GM10248 (cell line): ENCODE data around the gene KRT80.

Source experiments
- CTCF ChIA-PET: fragments of 300-600 bp; sonication (Branson Sonifier 250); formaldehyde crosslinking; extraction: SDS; loops from one replicate; lab custom pipeline; 2021; ENCODE audit warnings: antibody characterized with exemption; lab: Yijun Ruan, JAX
- POLR2A ChIA-PET: fragments of 350-650 bp; sonication (Branson Sonifier 250); formaldehyde crosslinking; extraction: SDS; loops from one replicate; lab custom pipeline; 2020; ENCODE audit warnings: antibody characterized with exemption; lab: Yijun Ruan, JAX
- DNase-seq: peaks from one replicate; pipeline ENCODE4 v3.0.0; 2012; ENCODE audit errors: extremely low spot score
- CTCF ChIP-seq: IDR thresholded peaks from 2 replicates; pipeline ENCODE4 v1.5.1; 2012; ENCODE audit warnings: mild to moderate bottlenecking, low read depth; ENCODE audit errors: extremely low read depth, missing control alignments, control extremely low read depth

KRT80 gene

GRCh38 chr12:52126050-52126604, 65.7 kb downstream of the KRT80 start:
- ChIA-PET CTCF (interaction anchor here (1.0 to 6.0 kb wide), 6 partner anchors 10 to 202 kb away, joined by 3 to 186 read pairs (median 4); no protein-coding TSS in a partner anchor), POLR2A (no interaction called here)
- peak; percentile 7 for DNase-seq
- no peak for TF ChIP-seq CTCF

DNA sequence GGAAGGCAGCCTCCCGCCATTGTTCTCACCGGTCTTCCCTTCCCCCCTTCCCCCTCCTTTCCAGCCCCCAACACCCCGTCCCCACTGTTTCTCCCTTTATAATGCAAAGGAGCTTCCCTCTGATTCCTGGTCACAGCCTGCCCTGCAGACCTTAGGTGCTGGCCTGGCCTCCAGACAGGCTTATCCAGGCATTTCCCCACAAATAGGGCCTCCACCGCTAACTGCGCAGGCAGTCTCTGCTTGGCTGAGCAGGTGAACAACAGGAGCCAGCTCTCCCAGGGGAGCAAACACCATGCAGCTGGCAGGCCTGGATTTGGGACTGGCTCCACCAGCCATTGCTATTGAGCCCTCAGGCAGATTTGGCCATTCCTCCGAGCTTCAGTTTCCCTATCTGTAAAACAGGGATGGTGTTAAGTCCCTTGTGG, 66.3 kb downstream of the KRT80 start:
- ChIA-PET CTCF (interaction anchor here (1.0 to 6.0 kb wide), 7 partner anchors 9 to 203 kb away, joined by 3 to 186 read pairs (median 5); no protein-coding TSS in a partner anchor), POLR2A (no interaction called here)
- no peak for TF ChIP-seq CTCF
- no peak for DNase-seq

DNA sequence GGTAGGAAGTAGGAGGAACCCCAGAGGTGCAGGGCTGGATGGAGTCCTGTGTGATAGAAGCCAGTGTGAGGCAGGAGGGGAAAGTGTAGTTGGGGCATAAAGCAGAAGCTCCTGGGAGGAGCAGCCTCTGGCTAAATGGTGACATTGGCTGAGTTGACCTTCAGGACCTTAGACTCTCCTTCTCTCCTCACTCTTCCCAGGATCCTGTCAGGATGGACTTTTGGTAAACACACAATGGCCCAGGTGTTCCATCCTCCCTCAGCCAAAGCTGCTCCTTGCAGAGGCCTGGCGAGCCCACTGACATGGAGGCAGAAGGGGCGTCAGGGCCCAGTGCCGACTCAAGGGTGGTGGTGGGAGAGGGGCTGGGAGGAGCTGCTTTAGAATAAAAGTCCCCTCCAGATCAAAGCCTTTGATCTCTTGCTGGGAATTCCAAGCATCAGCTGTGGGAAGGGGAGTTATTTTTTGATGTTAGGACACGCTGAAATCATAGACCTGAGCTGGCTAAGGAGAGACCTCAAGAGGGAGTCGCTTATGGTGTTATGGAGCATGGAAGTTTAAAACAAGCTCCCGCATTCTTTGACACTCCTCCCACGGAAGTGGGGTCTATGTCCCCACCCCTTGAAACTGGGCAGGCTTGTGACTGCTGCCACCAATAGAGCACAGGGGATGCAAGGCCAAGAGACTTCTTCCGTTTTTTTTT, 68.2 kb downstream of the KRT80 start:
- ChIA-PET CTCF (interaction anchor here (0.8 to 6.0 kb wide), 15 partner anchors 8 to 873 kb away, joined by 3 to 186 read pairs (median 4); partner anchors contain the start of gene NR4A1), POLR2A (no interaction called here)
- DNase-seq = peak; percentile 39
- TF ChIP-seq CTCF = no peak

DNA sequence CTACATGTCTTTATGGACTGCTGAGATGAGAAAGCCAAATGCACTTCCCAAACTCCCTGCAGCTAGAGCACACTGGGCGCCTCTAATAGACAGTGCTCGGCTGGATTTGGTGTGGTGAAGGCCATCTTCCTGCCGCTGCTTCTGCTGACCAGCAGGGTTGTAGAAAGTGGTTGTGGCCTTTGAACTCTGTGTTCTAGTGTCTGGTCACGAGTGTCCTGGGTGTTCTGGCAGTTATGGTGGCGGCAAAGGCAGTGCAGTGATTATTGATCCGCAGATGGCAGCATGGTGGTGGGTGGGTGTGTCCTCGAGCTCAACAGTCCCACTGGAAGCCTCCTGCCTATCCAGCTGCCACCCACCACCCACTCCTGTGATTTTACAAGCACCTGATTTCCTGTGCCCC, 68.9 kb downstream of the KRT80 start:
- ChIA-PET CTCF (interaction anchor here (0.8 to 6.0 kb wide), 15 partner anchors 9 to 873 kb away, joined by 3 to 186 read pairs (median 3); partner anchors contain the start of gene NR4A1), POLR2A (no interaction called here)
- DNase-seq = no peak
- TF ChIP-seq CTCF = no peak

DNA sequence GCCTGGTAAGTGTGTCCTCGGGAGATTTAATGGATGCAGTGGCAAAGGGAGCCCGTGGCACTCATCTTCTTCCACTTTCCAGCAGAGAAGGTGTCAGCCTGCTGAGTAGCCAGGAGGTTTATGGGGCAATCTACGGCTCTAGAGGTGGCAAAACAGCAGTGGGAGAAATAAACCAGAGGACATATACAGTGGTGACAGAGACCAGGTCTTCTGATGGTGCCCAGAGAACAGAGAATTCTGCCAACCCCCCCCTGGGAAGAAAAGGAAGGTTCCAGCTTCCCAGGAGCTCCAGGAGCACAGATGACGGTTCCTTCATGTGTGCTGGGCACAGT, 69.3 kb downstream of the KRT80 start:
- CTCF ChIA-PET = interaction anchor here (0.9 to 6.0 kb wide), 13 partner anchors 9 to 875 kb away, joined by 3 to 186 read pairs (median 4); no protein-coding TSS in a partner anchor
- POLR2A ChIA-PET = no interaction called here
- peak; percentile 20 for DNase-seq
- no peak for TF ChIP-seq CTCF

DNA sequence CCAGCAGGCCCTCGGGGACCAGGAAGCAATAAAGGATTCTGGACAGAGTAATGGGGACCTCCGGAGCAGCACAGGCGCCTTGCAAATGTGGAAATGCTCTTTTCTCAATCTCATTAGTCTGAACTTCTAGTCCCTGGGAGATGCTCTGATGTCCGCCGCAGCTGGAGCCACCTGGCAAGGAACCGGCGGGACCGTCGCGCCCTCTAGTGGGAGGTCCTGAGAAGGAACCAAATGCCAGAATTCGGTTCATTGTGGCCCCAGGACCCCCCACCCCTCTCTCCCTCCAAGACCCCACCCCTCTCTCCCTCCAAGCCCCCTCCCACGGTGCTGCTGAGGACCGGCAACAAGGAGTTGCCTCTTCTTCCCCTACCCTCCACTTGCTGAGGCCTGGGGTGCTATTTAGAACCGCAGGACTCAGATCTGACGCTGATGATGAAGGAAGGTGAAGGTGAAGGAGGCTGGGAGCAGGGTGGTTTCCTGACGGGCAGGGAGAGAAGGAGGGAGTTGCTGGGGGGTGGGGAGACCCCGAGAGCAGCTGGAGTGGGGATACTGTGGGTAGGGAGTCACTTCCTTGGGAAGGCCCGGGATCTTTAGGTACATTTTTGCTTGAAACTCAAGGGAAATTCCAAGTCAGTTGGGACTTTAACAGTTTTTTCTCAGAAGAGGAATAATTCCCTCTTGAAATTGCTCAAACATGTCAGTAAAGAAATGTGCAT, 69.8 kb downstream of the KRT80 start:
- DNase-seq = peak; percentile 81
- ChIA-PET POLR2A (no interaction called here), CTCF (interaction anchor here (0.8 to 6.0 kb wide), 23 partner anchors 10 to 876 kb away, joined by 3 to 186 read pairs (median 3); partner anchors contain the start of genes ATG101 and TAMALIN)
- peak; percentile 81 for TF ChIP-seq CTCF
